Memory B cell (primary cell): Measurements from ENCODE around the gene ZFR2.
A peak's percentile ranks its signal among the peaks of the same experiment; 100 is the strongest.

Experiments used
- ATAC-seq: fragments of 150-1000 bp; cut with Tn5 transposase; 2 replicates; pipeline ENCODE4 v1.10.0; 2021; ENCODE audit warnings: low read depth, mild to moderate bottlenecking, moderate library complexity
- DNase-seq, 2 donors: peaks; one replicate each; pipeline ENCODE4 v3.0.0; 2022; ENCODE audit warnings: low spot score in 2 of 2
- H3K27ac Mint-ChIP-seq: one replicate; pipeline ENCODE4 v1.8.0; 2022; ENCODE audit warnings: mild to moderate bottlenecking, moderate library complexity, mixed read lengths
- H3K27me3 Mint-ChIP-seq: one replicate; pipeline ENCODE4 v1.8.0; 2022; ENCODE audit warnings: mixed read lengths
- H3K36me3 Mint-ChIP-seq: one replicate; pipeline ENCODE4 v1.8.0; 2022; ENCODE audit warnings: mild to moderate bottlenecking, mixed read lengths
- H3K4me1 Mint-ChIP-seq: one replicate; pipeline ENCODE4 v1.8.0; 2022; ENCODE audit warnings: mixed read lengths
- H3K4me3 Mint-ChIP-seq: one replicate; pipeline ENCODE4 v1.8.0; 2022; ENCODE audit warnings: mild to moderate bottlenecking, moderate library complexity, mixed read lengths
- H3K9me3 Mint-ChIP-seq: one replicate; pipeline ENCODE4 v1.8.0; 2022; ENCODE audit warnings: mixed read lengths

Gene ZFR2

DNA sequence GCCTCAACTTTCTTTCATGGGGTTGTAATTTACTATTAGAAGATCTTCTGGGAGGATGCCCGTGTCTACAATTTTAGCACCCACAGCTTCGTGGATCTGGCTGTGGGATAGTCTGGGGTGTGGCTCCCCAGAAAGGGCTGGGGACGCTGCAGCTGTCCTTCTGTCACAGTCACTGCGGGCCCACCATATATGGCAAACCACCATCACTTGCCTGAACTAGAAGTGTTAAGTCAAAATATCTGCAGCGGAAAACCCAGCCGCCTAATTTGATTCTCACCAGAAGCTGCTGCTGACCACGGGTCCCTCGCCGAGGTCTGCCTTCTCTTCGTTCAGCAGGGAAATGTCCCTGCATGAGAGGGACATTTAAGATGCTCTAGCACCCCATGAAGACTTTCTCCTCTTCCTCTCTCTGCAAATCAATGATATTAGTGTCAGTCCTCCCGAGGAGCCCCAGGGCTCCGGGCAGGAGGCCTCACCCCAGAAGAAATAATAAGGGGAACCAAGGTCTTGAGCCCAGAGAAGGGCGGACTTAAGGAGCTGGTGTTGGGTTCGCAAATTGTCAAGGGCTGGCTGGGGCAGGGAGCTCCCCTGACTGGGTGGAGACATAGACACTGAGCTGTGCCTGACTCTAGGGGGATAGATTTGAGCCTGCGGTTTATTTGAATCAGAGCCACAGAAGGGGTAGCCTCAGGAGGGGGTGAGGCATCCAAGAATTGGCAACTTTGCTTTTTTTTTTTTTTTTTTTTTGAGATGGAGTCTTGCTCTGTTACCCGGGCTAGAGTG, 79.7 kb downstream of the ZFR2 start:
- no peak overlapping the region for H3K27ac Mint-ChIP-seq
- no peak for ATAC-seq
- peaks cover 4% of the 10 kb centered on the region for H3K4me1 Mint-ChIP-seq
- peaks cover 4% of the 10 kb centered on the region for H3K36me3 Mint-ChIP-seq
- H3K9me3 Mint-ChIP-seq: peaks cover 7% of the 10 kb centered on the region
- H3K27me3 Mint-ChIP-seq: peaks cover 15% of the 10 kb centered on the region
- no peak overlapping the region for H3K4me3 Mint-ChIP-seq
- no peak for DNase-seq

DNA sequence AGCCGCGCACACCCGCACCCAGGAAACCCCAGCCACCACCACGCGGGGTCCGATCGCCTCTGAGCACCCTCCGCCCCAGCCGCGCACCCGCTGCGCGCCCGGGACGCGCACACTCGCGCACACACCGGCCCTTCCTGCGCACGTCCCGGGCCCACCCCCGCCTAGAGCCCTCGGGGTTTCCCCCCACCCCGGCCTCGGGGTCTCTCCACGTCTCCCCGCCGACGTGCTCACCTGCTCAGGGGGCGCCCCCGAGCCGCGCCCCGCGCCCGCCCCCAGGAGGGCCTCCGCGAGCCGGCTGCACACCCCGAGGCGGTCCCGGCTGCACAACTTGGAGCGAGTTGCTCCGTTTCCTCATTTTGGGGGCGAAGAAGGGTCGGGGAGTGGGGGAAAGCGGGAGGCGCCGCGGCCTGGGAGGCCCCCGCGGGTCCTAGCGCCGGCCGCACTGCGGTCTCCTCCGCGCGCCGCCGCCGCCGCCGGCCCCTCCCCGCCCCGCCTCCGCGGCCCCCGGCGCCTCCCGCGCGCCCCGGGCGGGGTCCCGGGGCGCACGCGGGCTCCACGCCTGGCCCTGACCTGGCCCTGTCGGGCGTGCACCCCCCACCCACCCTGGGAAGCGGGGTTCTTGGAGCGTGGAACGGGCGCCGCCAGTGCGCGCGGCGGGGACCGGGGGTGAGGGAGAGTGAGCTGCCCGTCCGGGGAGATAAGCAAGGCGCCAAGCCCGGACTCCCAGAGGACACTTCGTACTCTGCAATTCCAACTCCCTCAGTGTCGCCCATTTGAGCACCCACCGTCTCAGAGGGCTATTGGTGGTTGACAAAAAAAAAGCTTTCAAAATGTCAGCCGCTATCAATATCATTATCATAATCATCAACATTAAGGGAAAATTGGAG, 82.7 kb downstream of the ZFR2 start, which contains the start of gene MATK:
Gene MATK, minus strand, starts transcription at position 444 of the 887 bp plus-strand sequence. CDS start 1,246 bp downstream, outside the sequence.
- H3K36me3 Mint-ChIP-seq: peaks cover 9% of the 10 kb centered on the region
- peak within 1 kb of the TSS; percentile 57 for H3K4me3 Mint-ChIP-seq
- DNase-seq: no peak
- H3K27me3 Mint-ChIP-seq: peaks cover 18% of the 10 kb centered on the region
- H3K27ac Mint-ChIP-seq: no peak within 1 kb of the TSS
- ATAC-seq: peak; percentile 49
- peaks cover 4% of the 10 kb centered on the region for H3K4me1 Mint-ChIP-seq
- peaks cover 10% of the 10 kb centered on the region for H3K9me3 Mint-ChIP-seq

DNA sequence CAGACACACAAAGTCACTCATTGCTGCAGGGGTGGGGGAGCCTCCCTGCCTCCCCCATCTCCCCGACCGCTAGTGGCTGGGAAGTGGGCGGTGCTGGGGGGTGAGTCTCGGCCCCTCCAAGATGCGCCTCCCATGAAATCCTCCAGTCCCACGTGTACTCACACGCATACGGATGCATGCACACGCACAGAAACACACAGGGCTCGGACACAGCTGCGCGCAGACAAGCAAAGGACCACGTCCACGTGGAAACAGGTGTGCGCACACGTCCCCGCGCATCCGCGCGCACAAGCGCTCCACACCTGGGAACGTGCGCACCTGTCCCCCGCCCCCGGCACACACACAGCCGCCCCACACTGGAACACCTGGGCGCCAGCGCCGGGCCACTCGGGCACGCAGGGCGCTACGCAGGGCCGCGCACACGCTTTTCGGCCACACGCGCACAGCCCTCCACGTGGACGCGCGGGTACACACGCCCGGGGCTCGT, 83.3 kb downstream of the ZFR2 start:
- peaks cover 9% of the 10 kb centered on the region for H3K36me3 Mint-ChIP-seq
- ATAC-seq (peak; percentile 36), DNase-seq (no peak)
- peaks cover 15% of the 10 kb centered on the region for H3K27me3 Mint-ChIP-seq
- peaks cover 9% of the 10 kb centered on the region for H3K9me3 Mint-ChIP-seq
- peak overlapping the region; percentile 57 for H3K4me3 Mint-ChIP-seq
- H3K27ac Mint-ChIP-seq: no peak overlapping the region
- peaks cover 4% of the 10 kb centered on the region for H3K4me1 Mint-ChIP-seq

DNA sequence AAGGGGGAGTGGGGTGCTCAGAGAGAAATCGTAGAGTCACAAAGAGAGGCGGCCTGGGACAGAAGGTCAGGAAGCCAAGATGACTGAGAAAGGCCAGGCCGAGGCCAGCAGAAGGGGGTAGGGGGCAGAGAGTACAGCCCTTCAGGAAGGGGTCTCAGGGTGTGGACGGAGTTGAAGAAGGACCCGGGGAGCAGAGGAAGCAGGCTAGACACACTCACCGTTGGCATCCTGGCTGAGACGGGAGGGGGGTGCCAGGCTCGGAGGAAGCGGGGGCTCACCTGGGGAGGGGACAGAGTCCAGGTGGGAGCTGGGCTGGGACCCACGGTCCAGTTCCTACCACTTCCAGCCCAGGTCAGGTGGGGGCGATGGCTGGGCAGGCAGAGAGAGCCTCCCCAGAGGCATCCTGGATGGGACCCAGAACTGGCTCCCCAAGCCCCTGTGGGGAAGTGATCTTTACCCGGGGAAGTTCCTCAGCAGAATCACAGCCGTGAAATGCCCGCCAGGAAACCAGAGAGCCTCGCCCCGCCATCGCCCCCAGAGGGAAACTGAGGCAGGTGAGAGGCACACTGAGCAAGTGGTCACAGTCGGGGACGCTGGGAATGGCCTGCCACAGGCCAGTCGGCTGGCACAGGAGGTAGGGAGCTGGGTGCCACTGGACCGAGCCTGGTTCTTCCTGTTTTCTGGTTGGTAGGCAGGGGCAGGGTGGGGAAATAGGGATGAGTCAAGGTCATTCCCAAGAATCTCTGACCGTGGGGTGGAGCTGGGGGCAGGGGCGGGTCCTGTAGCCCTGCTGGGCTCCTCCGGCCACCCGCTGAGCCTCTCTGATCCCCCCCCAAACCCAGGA, 84.0 kb downstream of the ZFR2 start:
- Mint-ChIP-seq H3K4me3 (peak overlapping the region; percentile 78), H3K27ac (no peak overlapping the region), H3K36me3 (peaks cover 9% of the 10 kb centered on the region), H3K9me3 (peaks cover 9% of the 10 kb centered on the region), H3K4me1 (peaks cover 4% of the 10 kb centered on the region), H3K27me3 (peaks cover 13% of the 10 kb centered on the region)
- DNase-seq: no peak
- no peak for ATAC-seq

DNA sequence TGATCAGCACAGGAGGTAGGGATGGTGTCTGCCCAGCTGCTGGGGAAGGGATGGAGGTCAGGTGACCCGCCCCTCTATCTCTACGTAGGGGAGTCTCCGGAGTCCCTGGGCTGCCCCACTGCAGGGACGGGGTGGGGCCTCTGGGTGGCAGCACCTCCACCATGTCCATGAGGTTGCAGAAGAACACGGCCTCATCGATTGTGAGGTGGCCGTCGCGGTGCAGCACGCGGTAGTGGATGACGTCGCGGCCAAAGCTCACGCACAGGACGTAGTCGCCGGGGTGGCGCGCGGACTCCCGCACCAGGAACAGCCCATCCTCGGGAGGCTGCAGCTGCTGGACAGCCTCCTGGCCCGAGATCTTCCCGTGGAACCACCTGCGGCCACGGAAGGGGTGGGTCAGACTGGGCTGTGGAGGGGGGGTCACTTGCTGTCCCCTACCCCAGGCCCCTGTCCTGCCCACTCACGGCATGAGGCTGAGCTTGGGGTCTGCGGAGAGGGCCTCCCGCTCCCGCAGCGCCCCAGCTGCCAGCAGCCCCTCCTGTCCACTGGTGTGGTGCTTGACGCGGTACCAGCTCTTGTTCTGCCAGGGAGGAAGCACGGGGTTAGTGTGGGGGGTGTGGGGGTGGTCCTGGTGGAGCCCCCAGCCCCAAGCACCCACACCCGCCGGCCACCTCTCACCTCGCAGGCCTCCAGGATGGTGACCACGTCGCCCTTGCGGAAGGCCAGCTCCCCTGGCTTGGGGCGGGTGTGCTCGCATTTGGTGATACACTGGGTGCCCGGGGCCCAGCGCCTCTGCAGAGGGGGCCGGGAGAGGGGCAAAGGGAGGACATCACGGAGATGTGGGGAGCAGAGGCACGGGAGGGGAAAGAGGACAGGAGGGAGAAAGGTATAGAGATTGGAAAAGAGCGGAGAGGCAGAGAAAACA, 84.9 kb downstream of the ZFR2 start:
- Mint-ChIP-seq H3K4me3 (peak overlapping the region; percentile 78), H3K36me3 (peaks cover 9% of the 10 kb centered on the region), H3K27ac (no peak overlapping the region), H3K4me1 (peaks cover 4% of the 10 kb centered on the region), H3K9me3 (peaks cover 9% of the 10 kb centered on the region), H3K27me3 (peaks cover 13% of the 10 kb centered on the region)
- DNase-seq (no peak), ATAC-seq (peak; percentile 28)

DNA sequence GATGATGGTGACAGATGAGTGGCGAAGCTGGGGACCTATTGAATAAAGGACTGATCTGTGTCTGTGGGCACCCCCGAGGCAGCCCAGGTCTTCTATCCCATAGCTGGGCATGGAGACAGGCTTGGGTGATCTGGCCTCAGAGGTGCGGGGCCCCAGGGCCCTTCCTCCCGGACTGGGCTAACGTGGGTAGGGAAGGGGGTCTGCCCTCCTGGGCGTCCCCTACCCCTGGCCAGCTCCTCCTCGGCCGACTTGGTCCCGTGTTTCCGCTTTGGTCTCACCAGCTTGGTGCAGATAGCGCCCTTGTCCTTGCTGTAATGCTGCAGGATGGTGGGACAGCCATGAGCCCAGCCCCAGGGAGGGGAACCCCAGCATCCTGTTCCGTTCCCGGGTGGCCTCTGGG, 85.9 kb downstream of the ZFR2 start:
- ATAC-seq: no peak
- no peak for DNase-seq
- Mint-ChIP-seq H3K4me1 (peaks cover 4% of the 10 kb centered on the region), H3K36me3 (peaks cover 9% of the 10 kb centered on the region), H3K4me3 (no peak overlapping the region), H3K27ac (no peak overlapping the region), H3K9me3 (peaks cover 9% of the 10 kb centered on the region), H3K27me3 (peaks cover 12% of the 10 kb centered on the region)

DNA sequence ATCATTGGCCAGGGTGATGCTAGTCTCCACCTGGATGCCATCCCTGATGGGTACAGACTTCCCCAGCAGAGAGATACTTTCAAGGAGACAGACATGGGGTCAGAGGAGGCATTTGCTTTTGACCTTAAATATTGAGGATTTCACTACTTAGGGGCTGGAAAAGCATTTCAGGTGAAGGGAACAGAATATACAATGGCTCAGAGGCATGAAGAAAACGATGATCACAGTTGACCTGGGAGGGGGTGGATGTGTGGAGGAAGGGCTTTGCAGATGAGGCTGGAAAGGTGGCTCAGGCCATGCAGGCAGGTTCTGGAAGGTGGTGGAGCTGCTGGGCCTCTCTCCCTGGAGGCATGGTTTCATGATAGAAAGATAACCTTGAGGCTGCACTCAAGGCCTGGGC, 86.5 kb downstream of the ZFR2 start:
- DNase-seq: no peak
- H3K9me3 Mint-ChIP-seq: peaks cover 9% of the 10 kb centered on the region
- no peak overlapping the region for H3K4me3 Mint-ChIP-seq

DNA sequence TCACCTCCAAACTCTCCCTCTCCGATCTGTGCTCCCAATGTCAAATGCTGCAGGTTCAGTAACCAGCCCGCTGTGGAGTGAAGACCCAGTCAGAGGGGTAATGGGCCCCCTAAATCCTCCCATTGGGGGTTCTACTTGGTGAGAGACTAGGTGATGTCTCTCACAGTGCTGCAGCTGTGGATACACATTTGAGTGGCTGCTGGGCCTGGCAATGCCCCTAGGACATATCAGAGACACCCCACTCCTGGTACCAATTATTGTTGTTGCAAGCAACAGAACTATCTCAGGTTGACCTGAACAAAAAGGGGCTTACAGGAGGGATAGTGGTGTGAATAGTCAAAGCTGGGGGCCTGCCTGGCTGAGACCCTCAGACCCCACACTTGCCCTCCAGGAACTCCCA, 87.2 kb downstream of the ZFR2 start:
- Mint-ChIP-seq H3K4me1 (peaks cover 4% of the 10 kb centered on the region), H3K4me3 (no peak overlapping the region), H3K9me3 (peaks cover 9% of the 10 kb centered on the region), H3K27me3 (peaks cover 12% of the 10 kb centered on the region), H3K36me3 (peaks cover 9% of the 10 kb centered on the region), H3K27ac (no peak overlapping the region)
- DNase-seq (no peak), ATAC-seq (no peak)

More for the DNA sequence above, 86.5 kb downstream of the ZFR2 start:
- Mint-ChIP-seq H3K27me3 (peaks cover 12% of the 10 kb centered on the region), H3K27ac (no peak overlapping the region), H3K4me1 (peaks cover 4% of the 10 kb centered on the region), H3K36me3 (peaks cover 9% of the 10 kb centered on the region)
- no peak for ATAC-seq

DNA sequence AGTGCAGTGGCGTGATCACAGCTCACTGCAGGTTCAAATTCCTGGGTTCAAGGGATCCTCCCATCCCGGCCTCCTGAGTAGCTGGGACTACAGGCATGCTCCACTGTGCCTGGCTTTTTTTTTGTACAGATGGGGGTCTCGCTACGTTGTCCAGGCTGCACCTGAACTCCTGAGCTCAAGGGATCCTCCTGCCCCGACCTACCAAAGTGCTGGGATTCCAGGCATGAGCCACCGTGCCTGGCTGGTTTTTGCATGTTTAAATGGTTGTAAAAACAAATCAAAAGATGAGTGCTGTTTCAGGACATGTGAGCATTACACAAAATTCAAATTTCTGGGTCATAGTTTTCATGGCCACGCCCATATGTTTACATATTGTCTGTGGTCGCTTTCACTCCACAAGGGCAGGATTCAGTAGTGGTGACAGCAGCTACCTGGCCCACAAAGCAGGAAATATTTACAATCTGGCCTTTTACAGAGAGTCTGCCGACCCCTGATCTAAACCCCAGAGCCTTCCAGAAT, 88.0 kb downstream of the ZFR2 start:
- peaks cover 4% of the 10 kb centered on the region for H3K4me1 Mint-ChIP-seq
- peaks cover 11% of the 10 kb centered on the region for H3K36me3 Mint-ChIP-seq
- no peak overlapping the region for H3K4me3 Mint-ChIP-seq
- H3K27ac Mint-ChIP-seq: no peak overlapping the region
- peak; percentile 49 for ATAC-seq
- H3K9me3 Mint-ChIP-seq: peaks cover 14% of the 10 kb centered on the region
- no peak for DNase-seq
- H3K27me3 Mint-ChIP-seq: peaks cover 16% of the 10 kb centered on the region

DNA sequence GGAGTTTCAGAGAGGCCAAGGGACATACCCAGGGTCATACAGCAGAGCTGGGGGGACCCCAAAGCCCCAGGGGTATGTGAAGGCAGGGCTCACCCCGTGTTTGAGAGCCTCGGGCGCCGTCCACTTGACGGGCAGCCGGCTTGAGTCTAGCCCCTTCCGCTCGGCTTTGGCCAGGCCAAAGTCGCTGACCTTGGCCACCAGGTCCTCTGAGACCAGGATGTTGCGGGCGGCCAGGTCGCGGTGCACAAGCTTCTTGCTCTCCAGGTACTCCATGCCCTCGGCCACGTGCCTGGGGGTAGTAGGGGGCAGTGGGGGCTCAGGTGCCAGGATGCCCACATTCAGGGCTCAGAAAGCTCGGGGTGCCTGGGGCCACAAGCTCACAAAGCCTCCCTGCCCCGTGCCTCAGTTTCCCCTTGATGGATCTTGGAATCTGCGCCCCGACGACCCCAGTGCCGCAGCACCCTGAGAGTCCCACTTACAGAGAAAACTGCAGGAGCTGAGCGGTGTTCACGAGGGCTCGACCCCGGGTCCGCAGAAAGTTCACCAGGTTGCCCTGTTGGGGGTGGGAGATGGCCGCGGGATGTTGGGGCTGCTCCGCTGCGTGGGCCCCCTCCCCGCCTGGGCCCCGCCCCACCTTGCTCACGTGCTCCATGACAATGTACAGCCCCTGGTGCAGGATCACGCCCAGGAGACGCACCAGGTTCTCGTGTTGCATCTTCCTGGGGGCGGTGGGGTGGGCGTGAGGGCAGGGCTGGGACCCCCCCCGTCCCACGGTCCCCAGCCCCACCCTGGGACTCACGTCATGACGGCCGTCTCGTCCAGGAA, 89.7 kb downstream of the ZFR2 start:
- Mint-ChIP-seq H3K4me1 (no peaks in the 10 kb centered on the region), H3K9me3 (peaks cover 14% of the 10 kb centered on the region)

DNA sequence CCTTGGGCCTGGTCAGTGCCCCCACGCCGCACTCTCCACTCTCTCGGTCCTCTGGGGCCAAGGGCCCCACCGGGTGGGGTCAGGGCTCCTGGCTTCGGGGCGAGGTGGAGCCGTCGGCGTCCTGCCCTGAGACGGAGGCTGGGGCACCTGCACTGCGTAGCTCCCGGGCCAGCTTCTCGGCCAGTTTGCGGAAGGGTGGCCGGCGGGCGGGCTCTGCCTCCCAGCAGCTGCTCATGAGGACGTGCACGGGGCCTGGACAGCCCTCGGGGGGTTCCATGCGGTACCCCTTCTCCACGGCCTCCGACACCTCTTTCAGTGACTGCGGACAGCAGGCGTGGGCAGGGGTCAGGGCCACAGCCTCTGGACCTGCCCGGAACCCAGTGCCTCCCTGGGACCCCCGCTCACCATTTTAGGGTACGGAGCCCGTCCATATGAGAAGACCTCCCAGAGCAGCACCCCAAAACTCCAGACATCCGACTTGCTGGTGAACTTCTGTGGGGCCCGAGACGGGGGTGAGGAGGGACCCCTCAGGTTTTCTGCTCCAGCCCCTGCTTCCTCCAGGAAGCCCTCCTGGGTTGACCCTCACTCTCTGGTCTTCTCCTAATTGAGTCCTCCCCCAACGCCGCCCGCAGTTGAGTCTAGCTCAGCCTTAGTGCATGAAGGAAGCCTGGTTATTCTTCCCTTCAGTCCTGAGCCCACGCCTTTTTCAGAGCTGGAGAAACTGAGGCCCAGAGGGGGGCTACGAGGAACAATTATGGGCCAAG, 90.6 kb downstream of the ZFR2 start:
- H3K4me3 Mint-ChIP-seq: no peak overlapping the region
- H3K27ac Mint-ChIP-seq: no peak overlapping the region
- ATAC-seq: no peak
- H3K27me3 Mint-ChIP-seq: peaks cover 14% of the 10 kb centered on the region
- H3K36me3 Mint-ChIP-seq: peaks cover 11% of the 10 kb centered on the region
- H3K4me1 Mint-ChIP-seq: no peaks in the 10 kb centered on the region
- DNase-seq: no peak
- H3K9me3 Mint-ChIP-seq: peaks cover 14% of the 10 kb centered on the region

More for the DNA sequence above, 89.7 kb downstream of the ZFR2 start:
- no peak for ATAC-seq
- Mint-ChIP-seq H3K4me3 (no peak overlapping the region), H3K27ac (no peak overlapping the region), H3K27me3 (peaks cover 12% of the 10 kb centered on the region), H3K36me3 (peaks cover 11% of the 10 kb centered on the region)
- DNase-seq: no peak
